Skeletal muscle cell (primary cell): Measurements from ENCODE around the gene NUFIP2.
"Not testable (repeated sequence)": the region's sequence is repeated elsewhere in the genome, so short reads cannot be mapped to it uniquely, and the experiment has no call there.

ENCODE experiments used
- DNase-seq: peaks from one replicate; pipeline ENCODE4 v3.0.0-alpha.2; 2010; ENCODE audit warnings: low read depth
- H3K4me3 ChIP-seq: 2 replicates; pipeline ENCODE4 v1.5.1; 2011; ENCODE audit warnings: low read depth, mild to moderate bottlenecking, control low read depth, low read length, moderate library complexity

Gene NUFIP2

GRCh38 chr17:29289852-29290251 lies 4.1 kb downstream of the NUFIP2 start:
- DNase-seq, result no peak
- no peak overlapping the region for H3K4me3 ChIP-seq

GRCh38 chr17:29283961-29284360 lies 10.0 kb downstream of the NUFIP2 start:
- no peak overlapping the region for H3K4me3 ChIP-seq
- DNase-seq, result no peak

GRCh38 chr17:29283496-29283895 lies 10.5 kb downstream of the NUFIP2 start:
- no peak for DNase-seq
- no peak overlapping the region for H3K4me3 ChIP-seq

GRCh38 chr17:29279397-29280070 lies 14.4 kb downstream of the NUFIP2 start:
- H3K4me3 ChIP-seq, result no peak overlapping the region

GRCh38 chr17:29278692-29279091 lies 15.3 kb downstream of the NUFIP2 start:
- no peak overlapping the region for H3K4me3 ChIP-seq
- DNase-seq, result no peak

More at GRCh38 chr17:29279397-29280070, 14.4 kb downstream of the NUFIP2 start:
- DNase-seq, result no peak

GRCh38 chr17:29273924-29274323 lies 20.0 kb downstream of the NUFIP2 start:
- DNase-seq, result no peak
- H3K4me3 ChIP-seq, result no peak overlapping the region

- not testable (repeated sequence) for H3K4me3 ChIP-seq, DNase-seq
Observed at GRCh38 chr17:29271980-29272379, 22.0 kb downstream of the NUFIP2 start.

GRCh38 chr17:29263916-29264315 lies 30.0 kb downstream of the NUFIP2 start:
- H3K4me3 ChIP-seq, result no peak overlapping the region
- DNase-seq, result no peak

- DNase-seq, result peak; percentile 23
- no peak overlapping the region for H3K4me3 ChIP-seq
Observed at GRCh38 chr17:29257756-29258155, 36.2 kb downstream of the NUFIP2 start.

GRCh38 chr17:29256735-29257466 lies 37.0 kb downstream of the NUFIP2 start:
- DNase-seq, result no peak
- no peak overlapping the region for H3K4me3 ChIP-seq

- no peak for DNase-seq
- H3K4me3 ChIP-seq, result no peak overlapping the region
Observed at GRCh38 chr17:29255926-29256522, 37.9 kb downstream of the NUFIP2 start.

GRCh38 chr17:29253037-29253436 lies 40.9 kb downstream of the NUFIP2 start:
- H3K4me3 ChIP-seq, result no peak overlapping the region
- no peak for DNase-seq

GRCh38 chr17:29252101-29252791 lies 41.7 kb downstream of the NUFIP2 start:
- peak; percentile 9 for DNase-seq
- H3K4me3 ChIP-seq, result no peak overlapping the region

- no peak for DNase-seq
- no peak overlapping the region for H3K4me3 ChIP-seq
Observed at GRCh38 chr17:29251184-29251583, 42.8 kb downstream of the NUFIP2 start.

- peak; percentile 51 for DNase-seq
- no peak overlapping the region for H3K4me3 ChIP-seq
Observed at GRCh38 chr17:29250666-29251065, 43.3 kb downstream of the NUFIP2 start.

- no peak overlapping the region for H3K4me3 ChIP-seq
- DNase-seq, result no peak
Observed at GRCh38 chr17:29248845-29249244, 45.1 kb downstream of the NUFIP2 start.

GRCh38 chr17:29247219-29247618 lies 46.7 kb downstream of the NUFIP2 start:
- DNase-seq, result no peak
- no peak overlapping the region for H3K4me3 ChIP-seq

- DNase-seq, result no peak
- H3K4me3 ChIP-seq, result no peak within 1 kb of the TSS
Observed at GRCh38 chr17:29246628-29247027, 47.3 kb downstream of the NUFIP2 start, which contains the start of gene CRYBA1. Gene CRYBA1 (plus strand): TSS chr17:29246859. CDS start chr17:29246864, 5 bp downstream.

- H3K4me3 ChIP-seq, result no peak overlapping the region
- DNase-seq, result no peak
Observed at GRCh38 chr17:29245401-29245800, 48.5 kb downstream of the NUFIP2 start.

- H3K4me3 ChIP-seq, result no peak overlapping the region
Observed at GRCh38 chr17:29243792-29244191, 50.2 kb downstream of the NUFIP2 start.

More at GRCh38 chr17:29243792-29244191, 50.2 kb downstream of the NUFIP2 start:
- DNase-seq, result no peak
